Activated CD8-positive, alpha-beta T cell treated with anti-CD3 and anti-CD28 coated beads, Interleukin-2, amount 10 ng/mL, durations not matched to agents 7 days and 5 days (primary cell): ENCODE results near the gene BABAM2. TPM values are rescaled to one million over a fixed set of nuclear protein-coding genes. Genes with fewer than 3 reads are reported as not detected.

Experiments
- ATAC-seq: fragments of 150-1000 bp; cut with Tn5 transposase; one replicate; pipeline ENCODE4 v1.10.0; 2021; ENCODE audit warnings: moderate library complexity
- CTCF ChIA-PET: fragments of 350-600 bp; sonication (Branson Sonifier 250); formaldehyde crosslinking; loops from one replicate; lab custom pipeline; 2021; ENCODE audit warnings: antibody characterized with exemption; lab: Charles Lee
- POLR2A ChIA-PET: fragments of 350-600 bp; sonication (Branson Sonifier 250); formaldehyde crosslinking; loops from one replicate; lab custom pipeline; 2021; ENCODE audit warnings: antibody characterized with exemption; lab: Charles Lee
- DNase-seq: peaks from one replicate; pipeline ENCODE4 v3.0.0-alpha.2; 2020
- H3K27ac Mint-ChIP-seq: one replicate; pipeline ENCODE4 v1.8.0; 2021; ENCODE audit warnings: mild to moderate bottlenecking, mixed read lengths
- H3K27me3 Mint-ChIP-seq: one replicate; pipeline ENCODE4 v1.8.0; 2021; ENCODE audit warnings: low read depth, mixed read lengths
- H3K36me3 Mint-ChIP-seq: one replicate; pipeline ENCODE4 v1.8.0; 2021; ENCODE audit warnings: low read depth, mixed read lengths
- H3K4me1 Mint-ChIP-seq: one replicate; pipeline ENCODE4 v1.8.0; 2021; ENCODE audit warnings: low read depth, mixed read lengths
- H3K4me3 Mint-ChIP-seq: one replicate; pipeline ENCODE4 v1.8.0; 2021; ENCODE audit warnings: mild to moderate bottlenecking, mixed read lengths
- H3K9me3 Mint-ChIP-seq: one replicate; pipeline ENCODE4 v1.8.0; 2022; ENCODE audit warnings: mixed read lengths; ENCODE audit not compliant: insufficient read depth
- total RNA-seq, 2 experiments: library from RNA; stranded (reverse); gene quantifications; one replicate each; pipeline ENCODE4 v1.2.3, GENCODE V29; 2021

Gene BABAM2
- total RNA-seq, 2 experiments from 2014 or later, result 47.0 to 49.0 TPM

DNA sequence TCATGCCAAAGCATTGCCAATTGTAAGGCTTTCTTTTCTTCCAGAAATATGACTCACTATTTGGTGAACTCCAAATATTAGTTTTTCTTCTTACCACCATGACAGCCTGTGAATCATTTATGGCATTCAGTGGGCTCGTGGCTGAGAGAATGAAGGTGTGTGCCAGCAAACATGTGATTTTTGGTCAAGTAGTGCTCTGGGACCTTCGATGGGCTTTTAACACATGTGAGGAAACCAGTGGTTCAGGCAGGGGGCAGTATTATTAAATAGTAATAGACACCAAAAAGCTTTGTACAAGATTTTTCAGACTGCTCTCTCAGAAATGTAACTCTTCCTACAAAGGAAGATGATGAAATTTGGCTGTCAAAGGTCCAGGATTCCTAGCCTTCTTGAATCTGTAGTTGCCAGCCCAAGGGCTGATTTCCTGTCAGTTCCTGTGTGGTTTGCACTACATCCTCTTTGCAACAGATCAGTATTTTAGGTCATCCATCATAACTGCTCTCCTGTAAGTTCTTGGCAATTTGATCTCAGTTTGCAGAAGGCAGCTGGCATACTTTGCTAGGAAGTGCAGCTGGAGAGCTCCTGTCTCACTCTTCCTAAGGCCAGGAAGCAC is 64.3 kb downstream of the BABAM2 start:
- H3K27me3 Mint-ChIP-seq, result no peaks in the 10 kb centered on the region
- peaks cover 59% of the 10 kb centered on the region for H3K36me3 Mint-ChIP-seq
- peaks cover 25% of the 10 kb centered on the region for H3K9me3 Mint-ChIP-seq
- H3K27ac Mint-ChIP-seq, result peak overlapping the region; percentile 88
- peak; percentile 81 for ATAC-seq
- POLR2A ChIA-PET, result interaction anchor here (0.6 kb wide), 1 partner anchor 11 kb away, joined by 4 read pairs; no protein-coding TSS in a partner anchor
- peak; percentile 64 for DNase-seq
- H3K4me1 Mint-ChIP-seq, result peaks cover 78% of the 10 kb centered on the region
- CTCF ChIA-PET, result interaction anchor here (0.5 to 1.8 kb wide), 2 partner anchors 11 to 68 kb away, joined by 3 to 4 read pairs; no protein-coding TSS in a partner anchor
- H3K4me3 Mint-ChIP-seq, result peak overlapping the region; percentile 64

DNA sequence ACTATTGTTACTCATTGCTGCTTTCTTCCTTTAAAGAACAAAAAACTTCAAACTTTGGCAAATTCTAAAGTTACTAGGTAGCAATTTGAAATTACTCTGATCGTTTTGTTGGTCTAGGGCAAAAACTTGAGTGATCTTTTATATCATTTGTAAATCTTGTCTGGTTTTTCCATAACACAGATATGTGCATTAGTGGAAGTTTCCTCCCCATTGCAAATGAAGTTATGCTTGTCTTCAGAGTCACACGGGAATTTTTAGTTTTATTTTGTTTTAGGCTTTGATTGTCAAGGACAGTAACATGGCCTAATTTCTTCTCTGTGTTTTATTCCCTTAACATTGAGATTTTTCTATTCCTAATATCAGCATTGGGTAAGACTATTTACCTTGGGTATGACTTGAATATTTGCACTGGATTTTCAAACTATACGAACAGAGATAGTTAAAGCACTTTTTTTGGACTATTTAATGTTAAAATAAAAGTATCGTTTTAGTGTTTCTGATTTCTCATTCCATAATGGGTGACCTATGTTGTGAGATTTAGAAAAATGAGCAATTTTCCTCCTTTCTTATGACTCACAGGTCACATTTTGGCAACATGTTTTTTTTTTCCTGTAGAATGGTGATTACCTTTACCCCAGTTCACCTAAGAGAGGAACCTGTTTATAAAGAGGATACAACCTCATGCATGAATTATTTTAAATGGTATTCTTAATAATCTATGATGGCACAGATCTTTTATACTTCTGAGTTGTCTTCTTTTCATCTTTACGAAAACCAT is 65.0 kb downstream of the BABAM2 start:
- CTCF ChIA-PET, result interaction anchor here (1.8 kb wide), 1 partner anchor 10 kb away, joined by 4 read pairs; no protein-coding TSS in a partner anchor
- POLR2A ChIA-PET, result interaction anchor here (0.6 kb wide), 1 partner anchor 10 kb away, joined by 4 read pairs; no protein-coding TSS in a partner anchor
- no peak for DNase-seq
- no peaks in the 10 kb centered on the region for H3K27me3 Mint-ChIP-seq
- H3K9me3 Mint-ChIP-seq, result peaks cover 25% of the 10 kb centered on the region
- peaks cover 82% of the 10 kb centered on the region for H3K4me1 Mint-ChIP-seq
- peak overlapping the region; percentile 64 for H3K4me3 Mint-ChIP-seq
- peak overlapping the region; percentile 88 for H3K27ac Mint-ChIP-seq
- peaks cover 55% of the 10 kb centered on the region for H3K36me3 Mint-ChIP-seq
- no peak for ATAC-seq

DNA sequence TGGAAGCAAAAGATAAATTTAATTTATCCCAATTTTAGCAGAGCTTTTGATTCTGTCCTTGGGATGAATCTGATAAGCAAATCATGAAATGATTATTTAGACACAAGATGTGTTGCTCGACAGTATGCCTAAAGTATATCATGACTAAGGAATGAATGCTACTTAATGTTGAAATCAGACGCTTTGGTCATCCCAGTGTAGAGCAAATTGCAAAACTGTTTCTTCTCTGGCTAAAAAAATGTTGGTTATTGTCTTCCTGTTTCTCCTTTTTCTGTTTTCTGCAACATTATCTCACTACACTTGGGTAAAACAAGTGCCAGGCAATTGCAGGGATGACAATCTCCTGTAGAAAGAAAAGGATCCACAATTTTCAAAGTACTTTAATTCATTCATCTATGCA is 66.4 kb downstream of the BABAM2 start:
- Mint-ChIP-seq H3K27me3 (no peaks in the 10 kb centered on the region), H3K9me3 (peaks cover 14% of the 10 kb centered on the region), H3K4me1 (peaks cover 85% of the 10 kb centered on the region), H3K36me3 (peaks cover 44% of the 10 kb centered on the region), H3K4me3 (no peak overlapping the region), H3K27ac (peak overlapping the region; percentile 27)
- DNase-seq (no peak), ATAC-seq (no peak)
- ChIA-PET CTCF (no interaction called here), POLR2A (no interaction called here)

DNA sequence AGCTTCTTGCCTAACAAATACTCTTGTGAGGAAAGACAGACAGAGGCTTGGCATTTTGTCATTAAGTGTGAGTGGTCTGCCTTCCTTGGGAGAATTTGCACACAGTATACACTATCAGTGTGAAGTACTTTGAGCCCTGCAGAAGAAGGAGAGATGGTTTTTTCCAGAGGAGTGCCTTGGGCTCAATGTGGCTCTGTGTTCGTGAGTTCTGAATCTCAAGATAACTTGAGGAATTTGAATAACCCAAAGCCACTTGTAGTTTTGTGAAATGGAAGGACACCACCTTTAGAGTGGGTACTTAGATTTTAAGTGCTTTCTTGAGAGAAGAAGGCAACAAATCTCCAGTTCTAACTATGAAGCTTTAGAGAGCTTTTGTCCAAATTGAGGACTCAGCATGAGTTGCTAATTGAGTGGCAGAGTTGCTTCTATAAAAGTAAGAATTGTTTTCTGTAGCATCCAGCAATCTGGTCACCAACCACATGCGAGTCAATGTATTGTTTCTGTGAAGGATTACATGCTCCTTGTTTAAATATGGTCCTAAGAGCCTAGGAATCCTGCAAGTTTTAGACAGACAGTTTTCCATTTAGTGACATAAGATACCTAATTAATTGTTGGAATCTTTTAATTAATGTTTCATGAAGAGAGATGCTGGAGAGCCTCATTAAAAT is 68.3 kb downstream of the BABAM2 start:
- H3K4me1 Mint-ChIP-seq, result peaks cover 80% of the 10 kb centered on the region
- DNase-seq, result no peak
- ChIA-PET POLR2A (no interaction called here), CTCF (no interaction called here)
- H3K27ac Mint-ChIP-seq, result peak overlapping the region; percentile 50
- H3K36me3 Mint-ChIP-seq, result peaks cover 37% of the 10 kb centered on the region
- no peaks in the 10 kb centered on the region for H3K27me3 Mint-ChIP-seq
- H3K9me3 Mint-ChIP-seq, result peaks cover 8% of the 10 kb centered on the region
- H3K4me3 Mint-ChIP-seq, result no peak overlapping the region
- ATAC-seq, result no peak

DNA sequence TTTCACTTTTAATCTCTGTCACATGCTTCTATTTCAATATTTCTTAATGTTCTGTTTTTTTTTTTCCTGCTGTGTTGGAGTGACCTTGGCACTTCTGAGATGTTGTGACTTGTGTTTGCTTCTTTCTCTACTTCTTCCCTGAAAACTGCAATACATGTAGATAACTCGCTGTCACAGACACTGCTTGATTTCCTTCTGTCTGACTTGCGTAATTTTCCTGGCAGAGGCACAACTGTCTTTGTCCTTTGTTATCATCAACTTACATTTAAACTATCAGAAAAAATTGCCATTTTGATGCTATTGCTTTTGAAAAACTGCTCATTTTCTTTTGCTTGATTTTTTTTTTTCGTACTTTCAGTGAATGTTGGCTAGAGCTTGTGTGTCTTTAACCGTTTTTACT is 69.0 kb downstream of the BABAM2 start:
- Mint-ChIP-seq H3K4me3 (no peak overlapping the region), H3K36me3 (peaks cover 43% of the 10 kb centered on the region), H3K4me1 (peaks cover 80% of the 10 kb centered on the region), H3K27me3 (no peaks in the 10 kb centered on the region), H3K27ac (peak overlapping the region; percentile 87), H3K9me3 (peaks cover 8% of the 10 kb centered on the region)
- POLR2A ChIA-PET, result no interaction called here
- CTCF ChIA-PET, result interaction anchor here (0.9 kb wide), 1 partner anchor 11 kb away, joined by 3 read pairs; no protein-coding TSS in a partner anchor
- ATAC-seq (no peak), DNase-seq (no peak)

DNA sequence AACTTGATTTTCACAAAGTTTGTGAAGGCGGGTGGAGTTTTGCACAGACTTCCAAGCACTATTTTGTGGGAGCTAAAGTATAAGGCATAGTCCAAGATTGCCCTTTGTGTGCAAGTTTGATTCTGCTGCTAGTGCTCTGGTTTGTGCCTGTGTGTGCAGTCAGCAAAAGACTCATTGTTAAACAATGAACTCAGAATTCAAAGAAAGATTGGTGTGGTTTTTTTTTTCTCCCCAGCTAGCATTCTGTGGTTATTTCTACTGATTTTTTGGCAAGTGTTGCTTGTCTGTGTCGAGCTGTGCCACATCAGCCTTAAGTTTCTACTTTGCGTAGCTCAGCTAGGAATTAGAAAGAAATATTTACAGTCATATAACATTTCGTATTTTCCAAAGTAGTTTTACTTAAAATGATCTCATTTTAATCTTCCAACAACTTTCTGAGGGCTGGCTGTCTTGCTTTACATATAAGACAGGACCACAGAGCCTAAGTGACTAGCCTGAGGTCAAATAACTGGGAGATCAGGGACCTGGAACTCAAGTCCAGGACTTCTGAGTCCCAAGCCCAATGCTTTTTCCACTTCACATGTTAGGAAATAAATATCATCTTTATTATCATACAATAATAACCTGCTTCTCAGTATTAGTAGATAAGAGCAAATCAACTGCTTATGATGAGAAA is 69.8 kb downstream of the BABAM2 start:
- H3K36me3 Mint-ChIP-seq, result peaks cover 41% of the 10 kb centered on the region
- peak overlapping the region; percentile 87 for H3K27ac Mint-ChIP-seq
- peaks cover 80% of the 10 kb centered on the region for H3K4me1 Mint-ChIP-seq
- ChIA-PET POLR2A (interaction anchor here (2.1 kb wide), 1 partner anchor 70 kb away, joined by 8 read pairs; the partner anchor contains the start of genes BABAM2 and RBKS), CTCF (interaction anchor here (0.9 kb wide), 1 partner anchor 10 kb away, joined by 3 read pairs; no protein-coding TSS in a partner anchor)
- H3K9me3 Mint-ChIP-seq, result peaks cover 8% of the 10 kb centered on the region
- no peaks in the 10 kb centered on the region for H3K27me3 Mint-ChIP-seq
- peak overlapping the region; percentile 47 for H3K4me3 Mint-ChIP-seq
- DNase-seq (peak; percentile 41), ATAC-seq (peak; percentile 81)

DNA sequence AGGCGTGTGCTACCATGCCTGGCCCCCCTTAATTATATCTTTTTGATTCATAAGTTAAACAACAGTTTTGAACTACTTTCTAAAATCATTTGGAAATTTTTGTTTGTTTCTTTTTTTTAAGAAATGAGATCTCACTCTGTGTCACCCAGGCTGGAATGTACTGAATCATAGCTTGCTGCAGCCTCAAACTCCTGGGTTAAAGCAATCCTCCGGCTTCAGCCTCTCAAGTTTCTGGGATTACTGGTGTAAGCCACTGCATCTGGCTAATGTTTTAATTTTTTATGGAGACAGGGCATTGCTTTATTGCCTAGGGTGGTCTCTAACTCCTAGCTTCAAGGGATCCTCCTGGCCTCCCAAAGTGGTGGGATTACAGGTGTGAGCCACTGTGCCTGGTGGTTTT is 71.5 kb downstream of the BABAM2 start:
- ChIA-PET POLR2A (interaction anchor here (2.1 kb wide), 1 partner anchor 71 kb away, joined by 8 read pairs; the partner anchor contains the start of genes BABAM2 and RBKS), CTCF (interaction anchor here (0.8 to 1.8 kb wide), 4 partner anchors 9 to 466 kb away, joined by 3 to 5 read pairs (median 4); no protein-coding TSS in a partner anchor)
- peaks cover 80% of the 10 kb centered on the region for H3K4me1 Mint-ChIP-seq
- no peaks in the 10 kb centered on the region for H3K27me3 Mint-ChIP-seq
- H3K27ac Mint-ChIP-seq, result no peak overlapping the region
- H3K36me3 Mint-ChIP-seq, result peaks cover 39% of the 10 kb centered on the region
- no peak overlapping the region for H3K4me3 Mint-ChIP-seq
- peaks cover 12% of the 10 kb centered on the region for H3K9me3 Mint-ChIP-seq
- ATAC-seq, result no peak
- no peak for DNase-seq

DNA sequence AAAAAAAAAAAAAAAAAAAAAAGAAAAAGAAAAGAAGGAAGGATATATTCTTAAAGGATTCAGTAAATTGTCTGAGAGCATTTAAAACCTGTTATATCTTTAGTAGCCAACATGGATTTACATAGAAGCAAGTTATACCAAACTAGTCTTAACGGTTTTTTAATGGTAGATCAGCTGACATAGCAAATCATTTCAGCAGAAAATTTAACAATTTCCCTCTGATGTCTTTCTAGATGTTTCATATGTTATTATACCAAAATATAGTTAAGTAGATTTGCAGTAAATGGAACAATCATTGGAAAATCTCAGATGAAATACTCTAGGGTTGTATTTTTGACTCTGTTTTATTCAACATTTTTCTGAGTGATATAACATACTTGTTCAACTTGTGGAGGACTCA is 72.9 kb downstream of the BABAM2 start:
- ATAC-seq (no peak), DNase-seq (no peak)
- Mint-ChIP-seq H3K27me3 (no peaks in the 10 kb centered on the region), H3K27ac (no peak overlapping the region), H3K4me3 (no peak overlapping the region), H3K4me1 (peaks cover 74% of the 10 kb centered on the region), H3K9me3 (peaks cover 15% of the 10 kb centered on the region), H3K36me3 (peaks cover 41% of the 10 kb centered on the region)
- ChIA-PET CTCF (interaction anchor here (1.0 to 1.2 kb wide), 2 partner anchors 10 kb away, joined by 3 to 4 read pairs; no protein-coding TSS in a partner anchor), POLR2A (no interaction called here)

DNA sequence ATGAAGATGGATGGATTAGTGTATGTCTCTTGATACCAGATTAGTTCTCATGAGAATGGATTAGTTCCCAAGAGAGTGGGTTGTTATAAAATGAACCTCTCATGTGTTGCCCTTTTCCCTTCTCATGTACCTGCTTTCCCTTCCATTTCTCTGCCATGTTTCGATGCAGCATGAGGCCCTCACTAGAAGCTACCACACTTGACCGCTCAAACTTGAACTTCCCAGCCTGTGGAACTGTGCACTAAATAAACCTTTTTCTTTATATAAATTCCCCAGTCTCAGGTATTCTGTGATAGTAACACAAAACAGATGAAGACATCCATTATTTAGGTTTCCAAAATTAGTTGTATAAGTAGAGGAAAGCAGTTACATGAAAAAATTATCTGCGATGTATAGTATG is 73.5 kb downstream of the BABAM2 start:
- Mint-ChIP-seq H3K4me1 (peaks cover 68% of the 10 kb centered on the region), H3K36me3 (peaks cover 45% of the 10 kb centered on the region), H3K27ac (no peak overlapping the region), H3K9me3 (peaks cover 20% of the 10 kb centered on the region), H3K27me3 (no peaks in the 10 kb centered on the region), H3K4me3 (no peak overlapping the region)
- DNase-seq (no peak), ATAC-seq (no peak)
- ChIA-PET CTCF (interaction anchor here (1.2 kb wide), 1 partner anchor 9 kb away, joined by 3 read pairs; no protein-coding TSS in a partner anchor), POLR2A (no interaction called here)

DNA sequence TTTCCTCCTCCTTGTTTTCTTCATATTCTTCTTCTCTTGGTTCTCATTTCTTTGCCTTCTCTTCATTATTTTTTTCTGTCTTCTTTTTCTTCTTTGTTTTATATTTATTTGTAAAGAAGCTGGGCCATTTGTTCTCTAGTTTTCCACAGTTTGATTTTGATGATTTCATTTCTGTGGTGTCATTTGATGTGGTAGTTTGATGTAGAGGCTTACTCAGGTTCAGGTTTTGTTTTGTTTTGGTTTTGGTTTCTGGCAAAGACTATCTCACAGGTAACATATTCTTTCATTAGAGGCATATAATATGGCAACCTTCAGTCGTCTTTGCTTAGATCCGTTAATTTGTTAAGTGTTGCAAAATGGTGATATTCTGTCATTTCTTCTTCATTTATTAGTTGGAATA is 75.3 kb downstream of the BABAM2 start:
- POLR2A ChIA-PET, result interaction anchor here (0.7 kb wide), 1 partner anchor 11 kb away, joined by 4 read pairs; no protein-coding TSS in a partner anchor
- peak overlapping the region; percentile 56 for H3K27ac Mint-ChIP-seq
- ATAC-seq (peak; percentile 95), DNase-seq (no peak)
- H3K4me3 Mint-ChIP-seq, result peak overlapping the region; percentile 32
- peaks cover 50% of the 10 kb centered on the region for H3K4me1 Mint-ChIP-seq
- H3K9me3 Mint-ChIP-seq, result peaks cover 33% of the 10 kb centered on the region
- H3K27me3 Mint-ChIP-seq, result no peaks in the 10 kb centered on the region
- H3K36me3 Mint-ChIP-seq, result peaks cover 59% of the 10 kb centered on the region
- CTCF ChIA-PET, result interaction anchor here (0.6 to 1.1 kb wide), 4 partner anchors 11 to 602 kb away, joined by 3 to 4 read pairs (median 3); no protein-coding TSS in a partner anchor

DNA sequence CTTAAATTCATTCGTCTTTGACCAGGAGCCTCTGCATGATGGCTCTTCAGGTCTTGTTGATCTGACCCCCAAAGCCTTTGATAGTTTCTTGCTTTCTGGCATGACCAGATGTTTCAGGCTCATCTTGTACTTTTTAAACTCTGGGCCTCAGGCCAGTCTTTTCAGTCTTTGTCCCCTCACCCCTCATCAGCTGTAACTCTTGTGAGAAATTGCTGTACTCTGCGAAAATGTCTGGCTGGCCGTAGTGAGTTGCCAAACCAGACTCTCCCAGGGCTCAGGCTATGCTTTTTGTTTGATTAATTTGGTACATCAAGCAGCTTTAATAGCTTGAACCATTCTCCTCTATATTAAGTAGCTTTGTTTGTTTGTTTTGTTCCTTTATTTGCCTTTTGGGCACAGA is 75.9 kb downstream of the BABAM2 start:
- peaks cover 60% of the 10 kb centered on the region for H3K36me3 Mint-ChIP-seq
- no peaks in the 10 kb centered on the region for H3K27me3 Mint-ChIP-seq
- DNase-seq, result no peak
- ChIA-PET CTCF (no interaction called here), POLR2A (no interaction called here)
- no peak for ATAC-seq
- peaks cover 37% of the 10 kb centered on the region for H3K9me3 Mint-ChIP-seq
- peak overlapping the region; percentile 4 for H3K4me3 Mint-ChIP-seq
- peaks cover 45% of the 10 kb centered on the region for H3K4me1 Mint-ChIP-seq
- peak overlapping the region; percentile 22 for H3K27ac Mint-ChIP-seq
